Breast epithelium (tissue), 3 donors: ENCODE results near the gene GMDS.

Experiments
- POLR2A ChIP-seq: fragments of 450-650 bp; IDR thresholded peaks from one replicate; pipeline ENCODE4 v1.6.1; 2016; ENCODE audit warnings: antibody characterized with exemption, mild to moderate bottlenecking, moderate library complexity
- POLR2AphosphoS5 ChIP-seq, 3 donors: sonication (generic); formaldehyde crosslinking; IDR thresholded peaks; one replicate each; pipeline ENCODE4 v1.6.1; 2017; ENCODE audit warnings: antibody characterized with exemption in 3 of 3
- TF ChIP-seq, protein P1 (sequence below), 3 donors: fragments of 450-650 bp; IDR thresholded peaks; one replicate each; pipeline ENCODE4 v1.5.1; 2016 to 2017; ENCODE audit warnings: antibody characterized with exemption in 3 of 3, mild to moderate bottlenecking in 3 of 3, moderate library complexity in 3 of 3

- TF ChIP-seq, protein P1, sequence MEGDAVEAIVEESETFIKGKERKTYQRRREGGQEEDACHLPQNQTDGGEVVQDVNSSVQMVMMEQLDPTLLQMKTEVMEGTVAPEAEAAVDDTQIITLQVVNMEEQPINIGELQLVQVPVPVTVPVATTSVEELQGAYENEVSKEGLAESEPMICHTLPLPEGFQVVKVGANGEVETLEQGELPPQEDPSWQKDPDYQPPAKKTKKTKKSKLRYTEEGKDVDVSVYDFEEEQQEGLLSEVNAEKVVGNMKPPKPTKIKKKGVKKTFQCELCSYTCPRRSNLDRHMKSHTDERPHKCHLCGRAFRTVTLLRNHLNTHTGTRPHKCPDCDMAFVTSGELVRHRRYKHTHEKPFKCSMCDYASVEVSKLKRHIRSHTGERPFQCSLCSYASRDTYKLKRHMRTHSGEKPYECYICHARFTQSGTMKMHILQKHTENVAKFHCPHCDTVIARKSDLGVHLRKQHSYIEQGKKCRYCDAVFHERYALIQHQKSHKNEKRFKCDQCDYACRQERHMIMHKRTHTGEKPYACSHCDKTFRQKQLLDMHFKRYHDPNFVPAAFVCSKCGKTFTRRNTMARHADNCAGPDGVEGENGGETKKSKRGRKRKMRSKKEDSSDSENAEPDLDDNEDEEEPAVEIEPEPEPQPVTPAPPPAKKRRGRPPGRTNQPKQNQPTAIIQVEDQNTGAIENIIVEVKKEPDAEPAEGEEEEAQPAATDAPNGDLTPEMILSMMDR (IDR thresholded peaks at IDR 0.05) = no peak
- TF ChIP-seq POLR2AphosphoS5 (IDR thresholded peaks at IDR 0.05) = no peak
- no peak for TF ChIP-seq POLR2A
Observed at GRCh38 chr6:2133716-2134310, 111.6 kb downstream of the GMDS start.
